CD4-positive, alpha-beta T cell treated with Interleukin-6 at 100 ng/mL for 8 hours (primary cell): ENCODE results near the gene KAT2B.
A peak's percentile ranks its signal among the peaks of the same experiment; 100 is the strongest.
"Not testable (repeated sequence)": the region's sequence is repeated elsewhere in the genome, so short reads cannot be mapped to it uniquely, and the experiment has no call there.

Experiments used
- DNase-seq: peaks from one replicate; pipeline ENCODE4 v3.0.0-alpha.2; 2020; ENCODE audit warnings: mixed read lengths, low spot score

KAT2B gene

GRCh38 chr3:20041197-20041780 is 1.0 kb downstream of the KAT2B start:
- DNase-seq, result peak; percentile 70

DNA sequence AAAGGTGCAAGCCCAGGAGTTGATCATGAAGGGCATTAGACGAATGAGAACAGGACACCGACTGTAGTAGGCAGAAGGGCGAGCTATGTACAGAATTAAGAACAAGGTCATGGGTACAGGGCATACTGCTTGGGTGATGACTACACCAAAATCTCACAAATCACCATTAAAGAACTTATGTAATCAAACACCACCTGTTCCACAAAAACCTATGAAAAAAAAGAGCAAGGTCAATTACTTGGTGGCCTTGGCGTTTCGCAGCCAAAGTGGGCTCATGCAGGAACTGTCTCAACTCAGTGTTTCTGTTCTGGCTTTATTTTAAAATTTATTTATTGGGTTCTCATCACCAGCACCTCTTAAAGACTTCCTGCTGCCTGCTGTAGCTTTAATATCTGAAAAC is 2.1 kb downstream of the KAT2B start:
- DNase-seq, result no peak

- DNase-seq, result peak; percentile 66
Observed at GRCh38 chr3:20043396-20043795, 3.1 kb downstream of the KAT2B start.

GRCh38 chr3:20043825-20044224 is 3.6 kb downstream of the KAT2B start:
- peak; percentile 12 for DNase-seq

- not testable (repeated sequence) for DNase-seq
Observed at GRCh38 chr3:20045141-20045540, 4.9 kb downstream of the KAT2B start.

- no peak for DNase-seq
Observed at GRCh38 chr3:20046556-20046955, 6.3 kb downstream of the KAT2B start.

DNA sequence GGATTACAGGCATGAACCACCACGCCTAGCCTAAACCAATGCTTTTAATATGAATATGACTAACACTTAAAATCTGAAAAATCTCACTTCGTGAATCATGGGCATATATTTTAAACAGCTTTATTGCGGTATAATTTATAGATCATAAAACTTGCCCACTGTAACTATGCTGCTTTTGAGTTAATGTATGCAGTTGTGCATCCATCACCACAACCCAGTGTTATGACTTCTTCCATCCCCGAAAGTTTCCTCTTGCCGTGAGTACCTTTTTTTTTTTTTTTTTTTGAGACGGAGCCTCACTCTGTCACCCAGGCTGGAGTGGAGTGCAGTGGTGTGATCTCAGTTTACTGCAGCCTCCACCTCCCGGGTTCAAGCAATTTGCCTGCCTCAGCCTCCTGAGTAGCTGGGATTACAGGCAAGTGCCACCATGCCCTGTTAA is 7.1 kb downstream of the KAT2B start:
- no peak for DNase-seq

DNA sequence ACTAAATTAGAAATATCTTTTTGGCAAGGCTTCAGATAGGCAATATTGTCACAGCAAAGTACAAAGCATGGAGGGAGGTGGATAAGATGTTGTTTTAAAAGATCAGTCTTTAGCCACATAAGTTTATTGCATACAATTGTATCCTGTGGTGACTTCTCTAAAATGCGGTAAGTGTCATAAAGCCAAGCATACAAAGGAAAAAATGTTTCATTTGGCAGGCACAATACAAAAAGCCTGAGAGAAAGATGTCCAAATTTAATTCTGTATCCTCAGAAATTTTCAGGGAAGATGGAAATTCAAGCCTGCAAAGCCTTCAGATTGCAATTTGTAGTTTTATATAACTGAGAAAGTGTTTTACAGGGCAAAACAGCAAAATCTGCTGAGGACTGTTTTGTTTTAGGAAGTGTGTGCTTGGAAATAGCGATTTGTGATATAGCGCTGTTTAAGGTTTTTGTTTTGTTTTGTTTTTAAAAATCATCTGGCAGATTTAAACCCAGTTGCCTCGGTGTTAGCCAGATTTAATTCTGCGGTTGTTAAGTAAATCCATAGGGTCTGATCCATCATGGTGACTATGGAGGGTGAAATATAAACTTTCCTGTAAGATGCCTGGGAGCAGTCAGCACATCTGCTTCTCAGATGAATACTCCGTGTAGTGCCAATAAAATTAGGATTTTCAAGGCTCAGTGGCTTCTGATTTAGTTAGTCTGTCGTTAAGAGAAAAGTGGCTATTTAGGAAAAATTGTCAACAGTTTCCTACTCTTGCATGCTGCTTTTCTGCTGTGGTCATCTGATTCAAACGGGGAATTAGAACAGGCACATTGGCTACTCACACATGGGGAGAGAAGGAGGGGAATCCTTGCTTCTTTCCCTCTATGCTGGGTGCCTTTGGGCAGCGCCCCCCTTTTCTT is 8.0 kb downstream of the KAT2B start:
- DNase-seq, result no peak

GRCh38 chr3:20051123-20051806 is 11.0 kb downstream of the KAT2B start:
- no peak for DNase-seq

DNA sequence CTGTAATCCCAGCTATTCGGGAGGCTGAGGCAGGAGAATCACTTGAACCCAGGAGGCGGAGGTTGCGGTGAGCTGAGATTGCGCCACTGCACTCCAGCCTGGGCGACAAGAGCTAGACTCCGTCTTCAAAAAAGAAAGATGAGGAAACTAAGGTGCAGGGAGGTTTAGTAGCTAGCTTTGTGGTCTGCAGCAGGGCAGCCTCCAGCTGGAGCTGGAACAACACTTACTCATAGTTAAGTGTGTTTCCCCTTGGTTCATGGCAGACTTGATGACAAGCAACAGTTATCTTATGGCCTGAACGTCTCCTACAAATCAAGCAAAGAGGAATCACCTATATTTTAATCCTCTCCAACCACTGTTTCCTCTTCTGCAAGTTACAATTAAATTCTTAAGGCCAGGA is 12.6 kb downstream of the KAT2B start:
- no peak for DNase-seq

DNA sequence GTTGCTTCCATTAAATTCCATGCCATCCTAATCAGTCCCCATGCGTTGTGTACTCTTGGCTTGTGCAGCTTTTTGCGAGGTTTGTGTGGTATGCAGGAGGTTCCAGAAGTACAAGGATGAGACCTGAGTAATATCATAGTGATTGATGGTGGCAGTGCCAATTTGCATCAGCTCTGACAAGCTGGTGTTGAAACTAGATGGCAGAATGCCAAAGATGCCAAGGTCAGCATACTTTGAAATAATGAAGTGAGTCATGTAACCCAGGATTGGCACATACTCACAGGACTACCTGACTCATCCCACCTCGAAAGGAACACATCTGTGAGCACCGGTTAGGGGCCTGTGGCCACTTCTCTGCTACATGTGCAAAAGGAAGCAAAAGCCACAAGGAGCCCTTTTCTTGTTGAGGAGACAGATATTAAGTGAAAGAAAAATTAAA is 14.3 kb downstream of the KAT2B start:
- peak; percentile 88 for DNase-seq

- DNase-seq, result no peak
Observed at GRCh38 chr3:20055020-20055775, 15.0 kb downstream of the KAT2B start.

- no peak for DNase-seq
Observed at GRCh38 chr3:20055842-20056241, 15.6 kb downstream of the KAT2B start.

DNA sequence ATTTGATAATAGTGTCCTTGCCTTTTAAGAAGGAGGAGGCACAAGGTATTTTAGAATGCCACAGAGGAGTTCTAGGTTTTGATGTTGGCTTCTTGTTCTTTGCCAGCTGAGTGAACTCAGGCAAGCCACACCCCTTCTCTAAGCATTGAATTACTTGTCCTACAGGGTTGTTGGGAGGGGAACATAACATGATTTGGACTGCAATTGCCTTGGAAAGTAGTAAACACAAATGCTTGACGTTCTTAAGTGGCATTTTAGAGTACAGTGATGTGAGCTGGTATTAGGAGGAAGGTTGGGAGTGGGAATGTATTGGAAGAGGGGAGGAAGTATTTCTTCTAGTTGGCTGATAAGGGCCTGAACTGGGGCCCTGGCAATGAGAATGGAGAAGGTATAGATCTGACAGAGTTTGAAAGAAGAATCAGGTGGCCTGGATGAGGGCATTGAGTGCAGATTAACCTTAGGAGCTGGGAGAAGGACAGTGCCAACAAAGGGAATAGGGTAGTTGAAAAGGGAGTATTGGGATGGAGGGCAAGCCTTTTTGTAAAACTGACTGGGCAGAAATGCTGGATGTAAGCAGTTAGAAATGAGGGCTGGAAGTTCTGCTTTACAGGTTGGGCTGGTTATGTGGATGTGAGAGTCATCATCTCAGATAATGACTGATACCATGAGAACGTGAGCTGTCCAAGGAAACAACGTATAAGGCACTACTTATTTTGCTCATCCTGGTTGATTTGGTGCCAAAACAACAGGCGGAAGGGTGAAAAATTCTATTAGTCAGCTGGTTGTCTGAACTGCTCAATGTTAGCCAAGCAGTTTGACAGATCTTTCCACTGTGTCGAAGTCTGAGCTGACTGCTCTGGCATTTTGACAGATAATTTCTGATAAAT is 16.7 kb downstream of the KAT2B start:
- DNase-seq, result peak; percentile 33

DNA sequence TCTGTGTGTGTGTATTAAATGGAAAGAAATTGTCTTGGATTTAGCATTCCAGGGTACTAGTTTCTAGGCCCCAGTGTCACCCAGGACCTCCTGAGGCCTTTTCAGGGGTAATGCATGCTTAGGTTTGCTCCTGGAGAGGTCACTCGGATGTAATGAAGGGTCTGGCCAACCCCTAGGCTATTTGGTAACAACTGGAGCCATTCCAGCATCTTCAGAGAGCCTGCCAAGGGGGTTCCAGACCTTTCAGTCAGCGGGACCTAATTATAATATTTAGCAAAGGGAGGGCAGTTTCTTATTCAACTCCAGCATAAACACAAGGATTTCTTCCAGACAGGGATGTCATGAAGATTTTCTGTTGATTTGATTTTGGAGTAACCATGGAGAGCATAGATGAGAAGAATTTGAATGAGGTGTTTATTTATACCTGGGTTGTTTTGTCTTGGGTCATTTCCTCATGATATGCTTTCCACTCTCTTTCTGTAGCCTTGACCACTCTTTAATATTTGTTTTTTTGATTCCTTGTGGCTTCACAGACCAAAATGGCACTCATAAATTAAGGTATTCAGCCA is 17.4 kb downstream of the KAT2B start:
- DNase-seq, result no peak

DNA sequence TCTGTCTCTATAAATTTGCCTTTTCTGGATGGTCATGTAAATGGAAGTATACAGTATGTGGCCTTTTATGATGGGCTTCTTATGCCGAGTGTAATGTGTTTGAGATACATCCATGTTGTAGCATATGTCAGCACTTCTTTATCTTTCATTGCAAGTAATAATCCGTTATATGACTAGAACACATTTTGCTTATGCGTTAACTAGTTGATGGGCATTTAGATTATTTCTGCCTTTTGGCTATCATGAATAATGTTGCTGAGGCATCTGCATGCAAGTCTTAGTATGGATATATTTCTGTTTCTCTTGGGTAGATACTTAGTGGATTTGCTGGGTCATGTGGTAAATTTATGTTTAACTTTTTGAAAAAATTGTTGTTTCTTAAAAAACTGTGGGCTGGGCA is 19.7 kb downstream of the KAT2B start:
- no peak for DNase-seq

- no peak for DNase-seq
Observed at GRCh38 chr3:20060974-20061685, 20.9 kb downstream of the KAT2B start.

DNA sequence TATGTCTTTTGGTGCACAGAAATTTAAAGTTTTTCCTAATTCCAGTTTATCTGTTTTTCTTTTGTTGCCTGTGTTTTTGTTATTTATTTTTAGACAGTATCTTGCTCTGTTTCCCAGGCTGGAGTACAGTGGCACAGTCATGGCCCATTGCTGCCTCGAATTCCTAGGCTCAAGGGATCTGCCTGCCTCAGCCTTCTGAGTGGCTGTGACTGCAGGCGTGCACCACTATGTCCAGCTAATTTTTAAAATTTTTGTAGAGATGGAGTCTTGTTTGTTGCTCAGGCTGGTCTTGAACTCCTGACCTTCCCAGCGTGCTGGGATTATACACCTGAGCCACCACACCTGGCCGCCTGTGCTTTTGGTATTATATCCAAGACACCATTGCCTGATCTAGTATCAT is 22.8 kb downstream of the KAT2B start:
- no peak for DNase-seq

DNA sequence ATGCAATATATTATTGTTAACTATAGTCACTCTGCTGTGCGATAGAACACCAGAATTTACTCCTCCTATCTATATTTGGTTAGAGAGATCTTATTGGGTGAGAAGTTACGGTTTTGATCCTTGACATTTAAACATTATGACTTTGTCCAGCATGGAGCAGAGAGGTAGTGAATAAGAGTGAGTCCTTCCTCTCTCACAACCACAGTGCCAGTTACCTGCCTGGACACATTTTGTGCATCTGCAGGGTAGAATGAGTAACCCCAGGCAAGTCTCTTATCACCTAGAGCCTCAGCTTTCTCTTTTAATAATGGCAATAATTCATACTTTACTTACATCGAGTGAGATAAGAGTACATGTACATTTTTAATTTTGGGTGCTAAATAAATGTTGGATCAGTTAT is 24.1 kb downstream of the KAT2B start:
- no peak for DNase-seq
